Smooth muscle cell (in vitro differentiated cells): ENCODE results near the gene PTAFR. TPM values are rescaled to one million over a fixed set of nuclear protein-coding genes. Genes with fewer than 3 reads are reported as not detected.
A peak's percentile ranks its signal among the peaks of the same experiment; 100 is the strongest.

Source experiments
- DNase-seq: peaks from one replicate; lab custom pipeline; 2025; ENCODE audit not compliant: unreplicated experiment; lab: John Stamatoyannopoulos, UW
- H2AFZ ChIP-seq: fragments of 200-600 bp; sonication (generic); 2 replicates; pipeline ENCODE4 v1.6.0; 2016; ENCODE audit warnings: antibody characterized with exemption, low read depth, mild to moderate bottlenecking
- H3F3A ChIP-seq: fragments of 200-600 bp; sonication (generic); 2 replicates; pipeline ENCODE4 v1.6.0; 2017; ENCODE audit warnings: antibody characterized with exemption, low read depth
- H3K27ac ChIP-seq: fragments of 200-600 bp; sonication (generic); 2 replicates; pipeline ENCODE4 v1.5.1; 2016; ENCODE audit warnings: low read depth, mild to moderate bottlenecking
- H3K27me3 ChIP-seq: fragments of 200-600 bp; sonication (generic); 2 replicates; pipeline ENCODE4 v1.6.1; 2016; ENCODE audit warnings: low read depth, mild to moderate bottlenecking
- H3K36me3 ChIP-seq: fragments of 200-600 bp; sonication (generic); 2 replicates; pipeline ENCODE4 v1.5.1; 2016; ENCODE audit warnings: low read depth
- H3K4me1 ChIP-seq: fragments of 200-600 bp; sonication (generic); 2 replicates; pipeline ENCODE4 v1.5.1; 2016; ENCODE audit warnings: low read depth
- H3K4me2 ChIP-seq: fragments of 200-600 bp; sonication (generic); 2 replicates; pipeline ENCODE4 v1.6.0; 2016; ENCODE audit warnings: mild to moderate bottlenecking
- H3K4me3 ChIP-seq: fragments of 200-600 bp; sonication (generic); 2 replicates; pipeline ENCODE4 v1.5.1; 2016; ENCODE audit warnings: mild to moderate bottlenecking
- H3K79me2 ChIP-seq: fragments of 200-600 bp; sonication (generic); 2 replicates; pipeline ENCODE4 v1.6.0; 2016; ENCODE audit warnings: low read depth, mild to moderate bottlenecking
- H3K9ac ChIP-seq: fragments of 200-600 bp; sonication (generic); 2 replicates; pipeline ENCODE4 v1.6.0; 2016; ENCODE audit warnings: low read depth
- H3K9me3 ChIP-seq: fragments of 200-600 bp; sonication (generic); replicated peaks from 2 replicates; pipeline ENCODE4 v1.5.1; 2016; ENCODE audit warnings: low read depth
- H4K20me1 ChIP-seq: fragments of 200-600 bp; sonication (generic); 2 replicates; pipeline ENCODE4 v1.6.0; 2016; ENCODE audit warnings: low read depth
- CTCF ChIP-seq: fragments of 200-600 bp; sonication (generic); IDR thresholded peaks from 2 replicates; pipeline ENCODE4 v1.5.1; 2017; ENCODE audit warnings: borderline replicate concordance, mild to moderate bottlenecking, antibody characterized with exemption; ENCODE audit not compliant: insufficient read depth, poor library complexity, severe bottlenecking
- WGBS: methylation state at CpG from one replicate; pipeline ENCODE4 v1.1.7; 2016; ENCODE audit warnings: low lambda C conversion rate; 5-methylcytosine and 5-hydroxymethylcytosine counted together
- polyA plus RNA-seq: library from polyadenylated mRNA; unstranded; fragments of >200 nt; fragmentation: Nextera tagmentation; extraction: Ambion mirVana; gene quantifications from 2 replicates; pipeline ENCODE4 v1.2.1, GENCODE V29; 2016
- total RNA-seq: library from RNA; depleted of rRNA; stranded (reverse); fragments of >200 nt; gene quantifications from 2 replicates; pipeline ENCODE4 v1.2.3, GENCODE V29; 2014

PTAFR gene
- total and polyA plus RNA-seq, 2 experiments from 2014 or later: 0.16 to 0.49 TPM

DNA sequence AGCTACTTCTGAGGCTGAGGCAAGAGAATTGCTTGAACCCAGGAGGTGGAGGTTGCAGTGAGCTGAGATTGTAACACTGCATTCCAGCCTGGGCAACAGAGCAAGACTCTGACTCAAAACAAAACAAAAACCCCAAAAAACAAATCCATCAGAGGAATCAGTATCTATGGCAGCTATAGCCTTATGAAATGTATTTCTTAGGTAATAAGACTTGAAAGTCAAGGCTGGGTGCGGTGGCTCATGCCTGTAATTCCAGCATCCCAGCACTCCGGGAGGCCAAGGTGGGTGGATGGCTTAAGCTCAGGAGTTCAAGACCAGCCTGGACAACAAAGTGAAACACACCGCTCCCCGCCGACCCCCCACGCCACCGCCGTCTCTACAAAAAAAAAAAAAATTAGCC is 56.9 kb downstream of the PTAFR start:
- no peaks in the 10 kb centered on the region for H3K79me2 ChIP-seq
- H3F3A ChIP-seq: no peaks in the 10 kb centered on the region
- H3K27me3 ChIP-seq: no peaks in the 10 kb centered on the region
- H2AFZ ChIP-seq: no peak overlapping the region
- no peak overlapping the region for H3K9ac ChIP-seq
- H3K36me3 ChIP-seq: no peaks in the 10 kb centered on the region
- no peak overlapping the region for H3K27ac ChIP-seq
- no peaks in the 10 kb centered on the region for H3K9me3 ChIP-seq
- no peaks in the 10 kb centered on the region for H3K4me1 ChIP-seq
- H4K20me1 ChIP-seq: no peaks in the 10 kb centered on the region
- TF ChIP-seq CTCF: no peak
- no peak for DNase-seq
- H3K4me3 ChIP-seq: no peak overlapping the region
- 93% methylated on average over 8 of the region's 8 CpGs for WGBS
- H3K4me2 ChIP-seq: no peak overlapping the region

GRCh38 chr1:28118640-28119307 is 57.7 kb downstream of the PTAFR start:
- Histone ChIP-seq H3K4me1 (no peaks in the 10 kb centered on the region), H4K20me1 (no peaks in the 10 kb centered on the region), H3K9me3 (no peaks in the 10 kb centered on the region), H3K27ac (no peak overlapping the region), H3K4me3 (no peak overlapping the region), H3K79me2 (no peaks in the 10 kb centered on the region), H3K27me3 (no peaks in the 10 kb centered on the region), H3K36me3 (no peaks in the 10 kb centered on the region), H3K4me2 (no peak overlapping the region), H3F3A (no peaks in the 10 kb centered on the region), H2AFZ (no peak overlapping the region), H3K9ac (no peak overlapping the region)
- no peak for DNase-seq
- 91% methylated on average over 5 of the region's 5 CpGs for WGBS
- TF ChIP-seq CTCF: no peak

GRCh38 chr1:28115267-28115666 is 61.2 kb downstream of the PTAFR start:
- Histone ChIP-seq H2AFZ (peak overlapping the region; percentile 21), H4K20me1 (no peaks in the 10 kb centered on the region), H3K27me3 (no peaks in the 10 kb centered on the region), H3K79me2 (no peaks in the 10 kb centered on the region), H3K9ac (no peak overlapping the region), H3K27ac (no peak overlapping the region), H3K4me1 (no peaks in the 10 kb centered on the region), H3K4me3 (no peak overlapping the region), H3F3A (no peaks in the 10 kb centered on the region), H3K36me3 (no peaks in the 10 kb centered on the region), H3K9me3 (no peaks in the 10 kb centered on the region), H3K4me2 (no peak overlapping the region)
- TF ChIP-seq CTCF: no peak
- DNase-seq: no peak
- WGBS: 49% methylated on average over 4 of the region's 4 CpGs

DNA sequence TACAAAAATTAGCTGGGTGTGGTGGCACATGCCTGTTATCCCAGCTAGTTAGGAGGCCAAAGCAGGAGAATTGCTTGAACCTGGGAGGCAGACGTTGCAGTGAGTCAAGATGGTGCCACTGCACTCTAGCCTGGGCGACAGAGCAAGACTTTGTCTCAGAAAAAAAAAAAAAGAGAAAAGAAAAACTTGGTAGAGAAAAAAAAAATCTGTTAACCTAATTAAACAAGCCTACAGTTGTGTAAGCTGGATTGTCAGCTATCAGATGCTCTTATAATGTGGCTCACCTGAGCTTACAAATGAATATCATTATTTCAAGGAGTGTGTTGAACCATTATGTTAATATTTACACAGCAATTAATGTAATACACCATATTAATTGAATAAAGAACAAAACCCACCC is 61.6 kb downstream of the PTAFR start:
- no peak overlapping the region for H3K9ac ChIP-seq
- no peak for DNase-seq
- H3K4me1 ChIP-seq: no peaks in the 10 kb centered on the region
- no peaks in the 10 kb centered on the region for H3K36me3 ChIP-seq
- H3K9me3 ChIP-seq: no peaks in the 10 kb centered on the region
- H3K27me3 ChIP-seq: no peaks in the 10 kb centered on the region
- H3F3A ChIP-seq: no peaks in the 10 kb centered on the region
- H3K27ac ChIP-seq: no peak overlapping the region
- no peak overlapping the region for H3K4me3 ChIP-seq
- H4K20me1 ChIP-seq: no peaks in the 10 kb centered on the region
- 93% methylated on average over 2 of the region's 2 CpGs for WGBS
- TF ChIP-seq CTCF: no peak
- H2AFZ ChIP-seq: no peak overlapping the region
- H3K4me2 ChIP-seq: no peak overlapping the region
- no peaks in the 10 kb centered on the region for H3K79me2 ChIP-seq
